CD4-positive, alpha-beta memory T cell (primary cell): ENCODE results near the gene RPA1. TPM values are rescaled to one million over a fixed set of nuclear protein-coding genes. Genes with fewer than 3 reads are reported as not detected.

Experiments
- CTCF ChIA-PET: fragments of 350-600 bp; sonication (Branson Sonifier 250); formaldehyde crosslinking; loops from one replicate; lab custom pipeline; 2021; ENCODE audit warnings: inconsistent platforms; ENCODE audit not compliant: partially characterized antibody; lab: Charles Lee
- POLR2A ChIA-PET: fragments of 350-600 bp; sonication (Branson Sonifier 250); formaldehyde crosslinking; loops from one replicate; lab custom pipeline; 2021; ENCODE audit not compliant: partially characterized antibody; lab: Charles Lee
- DNase-seq, 5 donors: peaks; one replicate each; pipeline versions ENCODE4 v3.0.0 to v3.0.0-alpha.2; 2020 to 2022; ENCODE audit warnings: mixed read lengths in 1 of 5
- H3K27ac ChIP-seq: one replicate; pipeline ENCODE4 v1.7.0; 2013; ENCODE audit warnings: low read depth, low read length
- H3K27me3 ChIP-seq: 2 replicates; pipeline ENCODE4 v1.7.0; 2013; ENCODE audit warnings: mild to moderate bottlenecking, low read length, moderate library complexity; ENCODE audit not compliant: insufficient read depth
- H3K36me3 ChIP-seq: 2 replicates; pipeline ENCODE4 v1.7.0; 2013; ENCODE audit warnings: mild to moderate bottlenecking, low read length, moderate library complexity; ENCODE audit not compliant: insufficient read depth
- H3K4me1 ChIP-seq: 2 replicates; pipeline ENCODE4 v1.7.0; 2013; ENCODE audit warnings: mild to moderate bottlenecking, low read length, moderate library complexity; ENCODE audit not compliant: insufficient read depth
- H3K4me3 ChIP-seq, 2 donors: one replicate each; pipeline ENCODE4 v1.7.0; 2013; ENCODE audit warnings: low read length in 2 of 2, mild to moderate bottlenecking in 1 of 2
- H3K9me3 ChIP-seq, 2 donors: one replicate each; pipeline ENCODE4 v1.7.0; 2013; ENCODE audit warnings: low read length in 2 of 2, control low read depth in 1 of 2; ENCODE audit not compliant: control insufficient read depth in 1 of 2
- H3K27ac Mint-ChIP-seq, 7 donors: one replicate each; pipeline ENCODE4 v1.8.0; 2020 to 2021; ENCODE audit warnings: mixed read lengths in 7 of 7, mild to moderate bottlenecking in 6 of 7, inconsistent platforms in 3 of 7, moderate library complexity in 3 of 7
- H3K27me3 Mint-ChIP-seq, 2 donors: one replicate each; pipeline ENCODE4 v1.8.0; 2020 to 2021; ENCODE audit warnings: mixed read lengths in 2 of 2
- H3K36me3 Mint-ChIP-seq, 2 donors: one replicate each; pipeline ENCODE4 v1.8.0; 2020 to 2021; ENCODE audit warnings: mixed read lengths in 2 of 2, inconsistent platforms in 1 of 2, mild to moderate bottlenecking in 1 of 2
- H3K4me1 Mint-ChIP-seq, 4 donors: one replicate each; pipeline ENCODE4 v1.8.0; 2020 to 2021; ENCODE audit warnings: mixed read lengths in 4 of 4, mild to moderate bottlenecking in 1 of 4
- H3K4me3 Mint-ChIP-seq, 8 donors: one replicate each; pipeline ENCODE4 v1.8.0; 2020 to 2021; ENCODE audit warnings: mixed read lengths in 8 of 8, mild to moderate bottlenecking in 7 of 8, moderate library complexity in 6 of 8, inconsistent platforms in 3 of 8
- H3K9me3 Mint-ChIP-seq, 8 donors: one replicate each; pipeline ENCODE4 v1.8.0; 2020 to 2021; ENCODE audit warnings: mixed read lengths in 8 of 8, mild to moderate bottlenecking in 5 of 8, inconsistent platforms in 3 of 8, moderate library complexity in 1 of 8
- intact Hi-C: fragments of 100-400 bp; cut with micrococcal nuclease; formaldehyde crosslinking; loops from one replicate; pipeline ENCODE4 v1.15.1; 2023
- polyA plus RNA-seq, 2 donors: library from polyadenylated mRNA; unstranded; fragments of 300-500 nt; fragmentation: Illumina TruSeq; gene quantifications; one replicate each; pipeline ENCODE4 v1.2.3, GENCODE V29; 2021
- total RNA-seq, 2 experiments: library from RNA; stranded (reverse); gene quantifications; one replicate each; pipeline ENCODE4 v1.2.3, GENCODE V29; 2021

RPA1 gene
- total and polyA plus RNA-seq, 4 experiments from 2014 or later, result 95.4 to 119 (median 107) TPM

DNA sequence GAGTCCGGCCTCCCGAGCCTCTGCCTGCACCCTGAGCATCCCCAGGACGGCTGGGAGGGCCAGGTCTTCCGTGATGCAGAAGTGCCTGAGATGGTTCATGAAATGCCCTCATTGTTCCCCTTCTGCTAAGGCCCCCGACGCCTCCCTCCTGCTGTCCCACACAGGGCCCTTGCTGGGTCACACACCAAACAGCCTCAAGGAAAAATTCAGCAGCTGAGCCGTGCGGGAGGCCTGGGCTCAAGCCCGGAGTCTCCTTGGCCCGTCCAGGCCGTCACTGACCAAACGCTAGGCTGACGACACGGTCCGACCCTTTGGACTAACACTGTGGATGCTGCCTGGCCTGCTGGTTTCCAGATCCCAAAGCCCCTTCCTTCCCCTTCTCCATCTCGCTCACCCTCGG, 105.1 kb downstream of the RPA1 start:
- intact Hi-C loops, result no loop called here
- Mint-ChIP-seq H3K9me3 (no peaks in the 10 kb centered on the region), H3K27ac (no peak overlapping the region), H3K27me3 (peaks cover 0 to 4% of the 10 kb centered on the region in 2 donors), H3K4me3 (no peak overlapping the region), H3K4me1 (no peaks in the 10 kb centered on the region), H3K36me3 (no peaks in the 10 kb centered on the region)
- H3K36me3 ChIP-seq, result no peaks in the 10 kb centered on the region
- no peaks in the 10 kb centered on the region for H3K9me3 ChIP-seq
- H3K4me3 ChIP-seq, result no peak overlapping the region
- H3K27me3 ChIP-seq, result no peaks in the 10 kb centered on the region
- CTCF ChIA-PET, result no interaction called here
- POLR2A ChIA-PET, result no interaction called here
- no peak for DNase-seq
- H3K4me1 ChIP-seq, result no peaks in the 10 kb centered on the region
- H3K27ac ChIP-seq, result no peak overlapping the region

DNA sequence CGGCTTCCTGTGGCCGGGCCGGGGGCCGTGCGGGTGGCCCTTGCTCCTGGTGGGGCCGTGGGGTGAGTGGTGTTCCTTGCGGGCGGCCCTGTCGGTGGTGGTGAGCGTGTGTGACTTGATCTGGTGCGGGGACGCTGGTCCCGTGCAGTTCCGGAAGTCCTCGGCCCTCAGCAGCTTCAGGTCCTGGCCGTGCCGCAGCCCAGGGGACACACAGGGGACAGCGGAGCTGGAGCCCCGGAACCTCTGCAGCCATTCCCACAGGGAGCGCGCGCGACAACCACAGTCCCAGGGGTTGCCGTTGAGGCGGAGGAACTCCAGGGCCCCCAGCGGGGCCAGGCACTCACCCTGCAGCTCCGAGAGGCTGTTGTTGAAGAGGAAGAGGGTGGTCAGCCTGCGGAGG, 107.0 kb downstream of the RPA1 start:
- H3K4me3 ChIP-seq, result no peak overlapping the region
- intact Hi-C loops, result no loop called here
- Mint-ChIP-seq H3K4me1 (no peaks in the 10 kb centered on the region), H3K9me3 (no peaks in the 10 kb centered on the region), H3K4me3 (no peak overlapping the region), H3K27me3 (peaks cover 0 to 1% of the 10 kb centered on the region in 2 donors), H3K36me3 (no peaks in the 10 kb centered on the region), H3K27ac (no peak overlapping the region)
- H3K27ac ChIP-seq, result no peak overlapping the region
- no peaks in the 10 kb centered on the region for H3K36me3 ChIP-seq
- no peaks in the 10 kb centered on the region for H3K27me3 ChIP-seq
- POLR2A ChIA-PET, result no interaction called here
- CTCF ChIA-PET, result no interaction called here
- H3K4me1 ChIP-seq, result no peaks in the 10 kb centered on the region
- H3K9me3 ChIP-seq, result no peaks in the 10 kb centered on the region
- DNase-seq, result no peak

DNA sequence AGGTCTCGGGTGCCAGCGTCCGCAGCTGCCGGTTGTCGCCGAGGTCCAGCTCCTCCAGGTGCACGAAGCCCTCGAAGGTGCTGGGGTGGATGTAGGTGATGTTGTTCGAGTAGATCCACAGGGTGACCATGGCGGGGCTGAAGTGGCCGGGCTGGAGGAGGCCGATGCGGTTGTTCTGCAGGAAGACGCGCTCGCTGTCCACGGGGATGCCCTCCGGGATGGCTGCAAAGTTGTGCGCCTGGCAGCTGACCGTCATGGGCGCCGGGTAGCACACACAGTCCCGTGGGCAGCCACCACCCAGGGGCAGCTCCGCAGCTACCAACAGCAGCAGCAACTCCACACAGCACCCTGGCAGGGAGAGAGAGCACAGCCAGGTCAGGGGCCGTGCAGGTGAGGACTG, 107.7 kb downstream of the RPA1 start:
- intact Hi-C loops, result no loop called here
- Histone ChIP-seq H3K27me3 (no peaks in the 10 kb centered on the region), H3K9me3 (no peaks in the 10 kb centered on the region), H3K36me3 (no peaks in the 10 kb centered on the region), H3K4me1 (no peaks in the 10 kb centered on the region), H3K27ac (no peak overlapping the region), H3K4me3 (no peak overlapping the region)
- POLR2A ChIA-PET, result no interaction called here
- Mint-ChIP-seq H3K4me1 (no peaks in the 10 kb centered on the region), H3K4me3 (no peak overlapping the region), H3K36me3 (no peaks in the 10 kb centered on the region), H3K27me3 (peaks cover 0 to 1% of the 10 kb centered on the region in 2 donors), H3K9me3 (no peaks in the 10 kb centered on the region), H3K27ac (no peak overlapping the region)
- no peak for DNase-seq
- CTCF ChIA-PET, result no interaction called here

DNA sequence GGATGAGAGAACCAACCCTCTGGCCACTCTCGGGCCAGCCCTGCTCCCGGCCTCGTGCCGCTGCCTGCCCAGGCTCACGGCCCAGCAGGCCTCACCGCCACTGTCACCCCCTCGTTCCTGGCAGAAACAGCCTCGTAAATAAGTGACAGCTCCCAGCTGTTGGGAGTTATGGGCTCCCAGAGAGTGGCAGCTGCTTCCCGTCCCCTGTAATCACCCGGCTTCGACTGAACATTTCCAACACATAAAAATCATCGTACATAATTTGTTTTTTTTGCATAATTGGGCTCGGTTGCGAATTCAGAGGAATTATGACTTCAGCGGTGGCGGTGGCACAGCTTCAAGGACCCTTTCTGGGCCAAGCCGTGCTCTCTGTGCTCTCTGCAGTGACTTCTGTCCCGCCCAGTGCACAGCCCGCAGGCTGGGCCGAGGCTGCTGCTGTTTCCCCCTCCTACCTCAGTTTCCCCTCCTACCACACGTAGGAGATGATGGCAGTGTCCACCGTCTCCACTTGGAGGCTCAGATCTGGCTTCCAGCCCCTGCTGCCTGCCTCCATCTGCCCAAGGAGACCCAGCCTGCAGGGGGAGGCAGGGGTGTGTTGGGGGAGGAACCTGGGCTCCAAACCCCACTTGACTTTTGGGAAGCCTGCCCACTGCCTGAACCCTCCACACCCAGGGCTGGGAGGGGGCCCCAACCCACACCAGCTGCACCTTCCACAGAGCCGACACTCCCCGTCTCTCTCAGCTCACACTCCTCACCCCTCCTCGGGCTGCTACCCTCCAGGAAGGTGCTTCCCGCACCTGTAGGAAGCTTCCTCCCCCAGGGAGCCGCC, 110.4 kb downstream of the RPA1 start:
- Mint-ChIP-seq H3K9me3 (no peaks in the 10 kb centered on the region), H3K36me3 (no peaks in the 10 kb centered on the region), H3K27ac (no peak overlapping the region), H3K4me3 (no peak overlapping the region), H3K4me1 (no peaks in the 10 kb centered on the region), H3K27me3 (peaks cover 0 to under 1% of the 10 kb centered on the region in 2 donors)
- Histone ChIP-seq H3K4me1 (no peaks in the 10 kb centered on the region), H3K9me3 (no peaks in the 10 kb centered on the region), H3K27me3 (no peaks in the 10 kb centered on the region), H3K4me3 (no peak overlapping the region), H3K36me3 (no peaks in the 10 kb centered on the region), H3K27ac (no peak overlapping the region)
- CTCF ChIA-PET, result no interaction called here
- intact Hi-C loops, result no loop called here
- POLR2A ChIA-PET, result no interaction called here
- no peak for DNase-seq

DNA sequence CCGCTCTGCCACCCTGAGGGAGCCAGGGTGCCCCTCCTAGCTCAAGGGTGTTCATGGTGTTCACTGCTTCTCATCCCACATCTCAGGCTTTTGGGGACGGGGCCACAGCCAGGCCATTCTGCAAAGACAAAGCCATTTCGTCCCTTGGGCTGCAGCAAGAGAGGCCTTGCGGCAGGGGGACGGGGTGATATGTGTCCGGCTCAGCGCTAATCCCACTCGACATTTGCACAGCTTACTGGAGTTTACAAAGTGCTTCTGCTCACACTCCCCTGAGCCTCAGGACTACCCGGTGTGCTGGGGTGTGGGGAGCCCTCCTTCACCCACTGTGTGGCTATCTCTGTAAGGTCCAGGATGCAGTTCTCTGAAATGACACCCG, 111.0 kb downstream of the RPA1 start:
- no peak for DNase-seq
- Histone ChIP-seq H3K27me3 (no peaks in the 10 kb centered on the region), H3K4me1 (no peaks in the 10 kb centered on the region), H3K36me3 (no peaks in the 10 kb centered on the region), H3K9me3 (no peaks in the 10 kb centered on the region), H3K4me3 (no peak overlapping the region), H3K27ac (no peak overlapping the region)
- ChIA-PET CTCF (no interaction called here), POLR2A (no interaction called here)
- Mint-ChIP-seq H3K27me3 (no peaks in the 10 kb centered on the region), H3K36me3 (no peaks in the 10 kb centered on the region), H3K4me3 (no peak overlapping the region), H3K4me1 (no peaks in the 10 kb centered on the region), H3K9me3 (no peaks in the 10 kb centered on the region), H3K27ac (no peak overlapping the region)
- intact Hi-C loops, result no loop called here

DNA sequence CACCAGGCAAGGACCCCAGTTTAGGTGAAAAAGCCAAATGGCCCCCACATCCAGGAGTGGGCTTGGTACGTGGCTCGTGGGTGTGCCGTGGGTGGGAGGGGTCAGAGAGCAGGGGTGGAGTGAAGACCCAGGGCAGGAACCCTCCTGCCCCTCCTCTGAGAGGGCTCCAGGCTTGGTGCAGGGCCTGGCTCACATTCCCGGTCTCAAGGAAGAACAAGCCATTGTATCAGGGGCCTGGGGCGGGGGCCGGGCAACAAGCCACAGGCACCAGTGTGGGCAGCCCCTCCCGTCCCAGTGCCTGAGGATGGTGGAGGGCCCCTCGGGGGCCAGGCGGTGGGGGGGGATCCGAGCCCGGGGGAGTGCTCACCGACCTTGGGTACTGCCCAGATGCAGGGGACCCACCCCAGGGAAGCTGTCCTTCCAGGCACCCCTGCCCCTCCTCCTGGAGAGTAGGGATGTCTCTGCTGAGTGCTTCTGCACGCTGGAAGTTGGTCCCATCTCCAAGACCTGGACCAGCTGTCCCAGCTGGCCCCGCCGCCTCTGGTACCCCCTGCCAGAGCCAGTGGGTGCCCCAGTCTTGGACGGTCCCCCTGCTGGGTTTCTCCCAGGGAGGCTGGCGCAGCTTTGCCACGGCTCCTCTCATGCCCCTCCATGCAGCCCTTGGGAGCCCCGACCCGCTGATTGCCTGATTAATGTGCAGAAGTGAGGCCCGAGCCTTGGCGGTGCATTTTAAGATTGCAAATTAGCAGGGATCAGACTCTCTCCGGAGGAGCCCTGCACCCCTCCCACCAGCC, 111.7 kb downstream of the RPA1 start:
- no peaks in the 10 kb centered on the region for H3K36me3 Mint-ChIP-seq

DNA sequence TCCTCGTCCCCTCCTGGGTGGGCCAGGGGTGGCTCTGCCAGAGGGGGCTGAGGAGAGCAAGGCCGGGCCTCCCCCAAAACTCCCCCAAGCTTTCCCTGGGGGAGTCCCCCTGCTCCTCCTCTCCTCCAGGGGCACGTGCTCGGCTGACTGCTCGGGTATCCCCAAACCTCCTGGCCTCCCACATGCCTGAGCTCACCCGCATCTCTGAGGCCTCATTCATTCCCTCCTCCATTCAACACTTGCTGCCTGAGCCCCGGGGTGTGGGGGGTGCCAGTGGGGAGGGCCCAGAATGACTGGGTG, 112.2 kb downstream of the RPA1 start:
- Histone ChIP-seq H3K36me3 (no peaks in the 10 kb centered on the region), H3K4me1 (no peaks in the 10 kb centered on the region), H3K4me3 (no peak overlapping the region), H3K27me3 (no peaks in the 10 kb centered on the region), H3K9me3 (no peaks in the 10 kb centered on the region), H3K27ac (no peak overlapping the region)
- no peaks in the 10 kb centered on the region for H3K27me3 Mint-ChIP-seq
- DNase-seq, result no peak
- H3K36me3 Mint-ChIP-seq, result no peaks in the 10 kb centered on the region
- POLR2A ChIA-PET, result no interaction called here
- intact Hi-C loops, result no loop called here
- H3K9me3 Mint-ChIP-seq, result no peaks in the 10 kb centered on the region
- H3K27ac Mint-ChIP-seq, result no peak overlapping the region
- peaks cover 0 to 5% (median 0%) of the 10 kb centered on the region in 4 donors for H3K4me1 Mint-ChIP-seq
- no peak overlapping the region for H3K4me3 Mint-ChIP-seq
- CTCF ChIA-PET, result no interaction called here

More for the DNA sequence above, 111.7 kb downstream of the RPA1 start:
- Mint-ChIP-seq H3K27me3 (no peaks in the 10 kb centered on the region), H3K27ac (no peak overlapping the region), H3K4me3 (no peak overlapping the region), H3K4me1 (peaks cover 0 to 2% (median 0%) of the 10 kb centered on the region in 4 donors), H3K9me3 (no peaks in the 10 kb centered on the region)
- intact Hi-C loops, result no loop called here
- no peaks in the 10 kb centered on the region for H3K4me1 ChIP-seq
- no peaks in the 10 kb centered on the region for H3K27me3 ChIP-seq
- ChIA-PET POLR2A (no interaction called here), CTCF (no interaction called here)
- H3K27ac ChIP-seq, result no peak overlapping the region
- H3K36me3 ChIP-seq, result no peaks in the 10 kb centered on the region
- H3K9me3 ChIP-seq, result no peaks in the 10 kb centered on the region
- H3K4me3 ChIP-seq, result no peak overlapping the region
- DNase-seq, result no peak
